NCI-H345 treated with DMSO at 0.1 percent for 48 hours (cell line): ENCODE results near the gene UTP25.
"Not testable (repeated sequence)": the region's sequence is repeated elsewhere in the genome, so short reads cannot be mapped to it uniquely, and the experiment has no call there.

Source experiments
- DNase-seq: peaks from one replicate; lab custom pipeline; 2025; ENCODE audit not compliant: unreplicated experiment; lab: John Stamatoyannopoulos, UW

The UTP25 gene

DNA sequence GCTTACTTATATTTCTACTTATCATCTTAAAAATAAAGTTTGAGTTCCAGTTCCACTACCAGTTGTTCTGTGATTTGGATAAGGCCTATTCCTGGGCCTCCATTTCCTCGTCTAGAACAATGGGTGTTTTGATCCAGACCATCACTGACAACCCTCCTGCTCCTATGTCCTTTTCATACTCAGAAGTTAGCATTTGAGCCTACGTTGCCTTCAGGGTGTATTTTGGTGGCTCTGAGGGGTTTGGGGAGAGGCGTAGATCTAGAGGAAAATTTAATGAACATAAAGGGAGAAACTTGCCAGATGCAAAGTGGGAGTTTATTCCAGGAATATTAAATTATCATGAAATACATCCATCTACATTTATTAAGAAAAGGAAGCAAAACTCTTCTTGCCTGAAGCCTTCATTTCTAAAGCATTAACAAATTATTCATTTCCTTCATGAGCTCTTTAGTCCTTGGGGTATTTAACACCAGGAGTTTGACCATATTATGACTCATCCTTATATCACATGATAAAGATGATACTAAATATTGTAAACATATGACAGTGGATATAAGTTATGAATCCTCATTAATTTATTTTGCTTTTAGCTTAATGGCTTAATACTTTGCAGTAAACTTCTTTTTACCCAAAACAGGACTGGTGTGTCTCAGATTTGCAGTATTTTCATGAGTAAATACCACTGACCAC is 63.0 kb downstream of the UTP25 start:
- DNase-seq, result no peak

DNA sequence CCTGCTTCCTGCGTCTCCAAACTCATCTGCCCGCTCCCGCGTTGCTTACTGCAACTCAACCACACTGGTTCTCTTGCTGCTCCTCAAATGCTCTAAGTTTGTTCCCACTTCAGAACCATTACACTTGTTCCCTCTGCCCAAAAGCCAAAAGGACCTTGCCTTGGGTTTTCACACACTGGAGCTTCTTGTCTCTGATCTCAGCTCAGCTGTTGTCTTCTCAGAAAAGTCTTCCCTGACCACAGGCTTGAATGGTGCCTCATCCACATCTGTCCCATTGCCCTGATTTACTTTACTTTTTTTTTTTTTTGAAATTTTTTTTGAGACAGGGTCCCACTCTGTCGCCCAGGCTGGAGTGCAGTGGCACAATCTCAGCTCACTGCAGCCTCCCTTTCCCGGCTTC is 66.0 kb downstream of the UTP25 start:
- DNase-seq, result no peak

GRCh38 chr1:209895709-209896108 is 67.9 kb downstream of the UTP25 start:
- no peak for DNase-seq

GRCh38 chr1:209896346-209896745 is 68.6 kb downstream of the UTP25 start:
- no peak for DNase-seq

- DNase-seq, result not testable (repeated sequence)
Observed at GRCh38 chr1:209898271-209898670, 70.5 kb downstream of the UTP25 start.

DNA sequence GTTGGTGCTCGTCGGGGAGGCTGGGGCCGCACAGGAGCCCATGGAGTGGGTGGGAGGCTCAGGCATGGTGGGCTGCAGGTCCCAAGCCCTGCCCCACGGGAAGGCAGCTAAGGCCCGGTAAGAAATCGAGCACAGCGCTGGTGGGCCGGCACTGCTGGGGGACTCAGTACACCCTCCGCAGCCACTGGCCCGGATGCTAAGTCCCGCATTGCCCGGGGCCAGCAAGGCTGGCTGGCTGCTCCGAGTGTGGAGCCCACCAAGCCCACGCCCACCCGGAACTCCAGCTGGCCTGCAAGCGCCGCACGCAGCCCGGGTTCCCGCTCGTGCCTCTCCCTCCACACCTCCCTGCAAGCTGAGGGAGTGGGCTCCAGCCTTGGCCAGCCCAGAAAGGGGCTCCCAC is 71.1 kb downstream of the UTP25 start:
- DNase-seq, result not testable (repeated sequence)

- no peak for DNase-seq
Observed at GRCh38 chr1:209899948-209900347, 72.2 kb downstream of the UTP25 start.

DNA sequence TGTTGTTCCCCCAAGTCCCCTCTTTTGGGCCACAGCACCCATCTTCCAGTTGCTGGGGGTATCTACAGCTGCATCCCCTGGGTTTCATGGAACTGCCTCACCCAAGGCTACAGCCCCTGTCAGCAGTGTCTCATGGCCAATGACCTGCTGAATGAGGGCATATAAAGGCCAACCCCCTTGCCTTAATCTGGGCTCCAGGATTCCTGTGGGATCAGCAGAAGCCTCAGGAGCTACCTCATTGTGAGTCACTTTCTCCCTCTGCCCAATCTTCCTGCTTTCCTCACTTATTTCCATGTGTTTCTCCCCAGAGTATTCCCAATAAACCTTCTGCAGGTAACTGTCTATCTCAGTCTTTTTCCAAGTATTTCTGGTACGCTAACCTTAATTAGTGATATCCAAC is 73.0 kb downstream of the UTP25 start:
- DNase-seq, result no peak

GRCh38 chr1:209901211-209901610 is 73.4 kb downstream of the UTP25 start:
- no peak for DNase-seq

GRCh38 chr1:209904774-209905173 is 77.0 kb downstream of the UTP25 start:
- not testable (repeated sequence) for DNase-seq
